GM19025 (cell line): ENCODE data around the gene GAGE12D.
"Not testable (repeated sequence)": the region's sequence is repeated elsewhere in the genome, so short reads cannot be mapped to it uniquely, and the experiment has no call there.

Experiments used
- ATAC-seq: cut with Tn5 transposase; IDR thresholded peaks from one replicate; pipeline ENCODE4 v1.9.1; 2021; ENCODE audit warnings: mild to moderate bottlenecking, low read depth, moderate library complexity; ENCODE audit not compliant: unreplicated experiment

GAGE12D gene, protein sequence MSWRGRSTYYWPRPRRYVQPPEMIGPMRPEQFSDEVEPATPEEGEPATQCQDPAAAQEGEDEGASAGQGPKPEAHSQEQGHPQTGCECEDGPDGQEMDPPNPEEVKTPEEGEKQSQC

GRCh38 chrX:49541433-49541832 is at the start of gene GAGE12D:
TSS of gene GAGE12D (plus strand) at chrX:49541733. CDS start at chrX:49542888, 1,155 bp downstream.
- ATAC-seq = not testable (repeated sequence)

DNA sequence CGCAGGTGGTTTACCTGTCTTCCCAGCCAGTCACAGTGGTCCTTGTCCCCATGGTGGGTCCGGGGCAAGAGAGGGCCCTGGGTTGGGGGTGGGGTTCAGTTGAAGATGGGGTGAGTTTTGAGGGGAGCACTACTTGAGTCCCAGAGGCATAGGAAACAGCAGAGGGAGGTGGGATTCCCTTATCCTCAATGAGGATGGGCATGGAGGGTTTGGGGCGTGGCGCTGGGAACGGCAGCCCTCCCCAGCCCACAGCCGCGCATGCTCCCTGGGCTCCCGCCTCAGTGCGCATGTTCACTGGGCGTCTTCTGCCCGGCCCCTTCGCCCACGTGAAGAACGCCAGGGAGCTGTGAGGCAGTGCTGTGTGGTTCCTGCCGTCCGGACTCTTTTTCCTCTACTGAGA is 9.7 kb upstream of the GAGE12D start, which contains the start of gene GAGE12C:
Gene GAGE12C (plus strand): TSS at position 301 of the 400 bp plus-strand sequence. CDS start 1,155 bp downstream, outside the sequence.
- not testable (repeated sequence) for ATAC-seq

- not testable (repeated sequence) for ATAC-seq
Measured at GRCh38 chrX:49550989-49551388, 9.5 kb downstream of the GAGE12D start, which contains the start of gene GAGE12E. TSS of gene GAGE12E (plus strand) at chrX:49551289. CDS start at chrX:49552444, 1,155 bp downstream.

GRCh38 chrX:49560542-49560941 is 19.0 kb downstream of the GAGE12D start, which contains the start of gene GAGE12F:
TSS of gene GAGE12F (plus strand) at chrX:49560842. CDS start at chrX:49561997, 1,155 bp downstream.
- not testable (repeated sequence) for ATAC-seq

DNA sequence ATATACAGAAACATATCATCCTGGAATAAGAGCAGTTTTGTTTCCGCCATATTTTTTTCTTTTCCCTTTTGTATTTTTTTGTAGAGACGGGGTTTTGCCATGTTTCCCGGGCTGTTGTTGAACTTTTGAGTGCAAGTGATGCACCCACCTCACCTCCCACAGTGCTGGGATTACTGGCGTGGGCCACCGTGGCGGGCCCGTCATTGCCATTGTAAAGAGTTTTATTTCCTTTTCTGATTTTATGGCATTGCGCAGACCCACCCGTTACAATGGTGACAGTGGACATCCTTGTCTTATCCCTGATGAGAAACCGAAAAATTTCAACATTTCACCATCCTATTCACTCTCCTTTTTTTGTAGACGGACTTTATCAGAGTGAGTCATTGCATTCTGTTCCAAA is 27.2 kb downstream of the GAGE12D start:
- ATAC-seq = not testable (repeated sequence)

DNA sequence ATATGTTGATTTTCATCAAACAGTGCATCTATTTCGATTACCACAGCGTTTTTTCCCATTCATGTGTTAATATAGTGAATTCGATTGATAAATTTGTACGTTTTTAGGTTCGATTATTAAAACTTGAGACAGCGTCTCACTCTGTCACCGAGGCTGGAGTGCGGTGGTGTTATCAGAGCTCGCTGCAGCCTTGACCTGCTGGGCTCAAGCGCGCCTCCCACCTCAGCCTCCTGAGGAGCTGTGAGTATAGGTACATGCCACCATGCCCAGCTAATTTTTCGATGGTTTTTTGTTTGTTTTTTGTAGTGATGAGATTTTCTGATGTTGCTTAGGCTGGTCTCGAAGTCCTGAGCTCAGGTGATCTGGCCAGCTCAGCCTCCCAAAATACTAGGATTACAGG is 27.6 kb downstream of the GAGE12D start:
- not testable (repeated sequence) for ATAC-seq

- not testable (repeated sequence) for ATAC-seq
Measured at GRCh38 chrX:49570100-49570499, 28.6 kb downstream of the GAGE12D start, which contains the start of gene GAGE12G. TSS of gene GAGE12G (plus strand) at chrX:49570400. CDS start at chrX:49571555, 1,155 bp downstream.

- ATAC-seq = not testable (repeated sequence)
Measured at GRCh38 chrX:49579649-49580048, 38.1 kb downstream of the GAGE12D start, which contains the start of gene GAGE12H. TSS of gene GAGE12H (plus strand) at chrX:49579949. CDS start at chrX:49581104, 1,155 bp downstream.

- not testable (repeated sequence) for ATAC-seq
Measured at GRCh38 chrX:49589196-49589595, 47.7 kb downstream of the GAGE12D start, which contains the start of gene GAGE2A. TSS of gene GAGE2A (plus strand) at chrX:49589496. CDS start at chrX:49590651, 1,155 bp downstream.

GRCh38 chrX:49589769-49590478 is 48.4 kb downstream of the GAGE12D start:
- not testable (repeated sequence) for ATAC-seq

- not testable (repeated sequence) for ATAC-seq
Measured at GRCh38 chrX:49590488-49590887, 49.0 kb downstream of the GAGE12D start.
